ENCODE results near the gene FAM114A2. TPM values are rescaled to one million over a fixed set of nuclear protein-coding genes. Genes with fewer than 3 reads are reported as not detected.

FAM114A2 gene
- total RNA-seq, 1 donor from 2014 or later = 21.2 TPM

- FAIRE-seq (no peak), DNase-seq (ENCODE audit: low spot score in 2 of 2) (no peak)
Measured at GRCh38 chr5:153957205-153957604, 81.5 kb downstream of the FAM114A2 start.

GRCh38 chr5:153953411-153953810, 85.3 kb downstream of the FAM114A2 start:
- no peak for DNase-seq (ENCODE audit: low spot score in 2 of 2)
- FAIRE-seq = no peak

GRCh38 chr5:153952893-153953292, 85.8 kb downstream of the FAM114A2 start:
- DNase-seq (ENCODE audit: low spot score in 2 of 2) = no peak
- FAIRE-seq = no peak

- FAIRE-seq (no peak), DNase-seq (ENCODE audit: low spot score in 2 of 2) (no peak)
Measured at GRCh38 chr5:153952057-153952456, 86.7 kb downstream of the FAM114A2 start.

- no peak for FAIRE-seq
- DNase-seq (ENCODE audit: low spot score in 2 of 2) = no peak
Measured at GRCh38 chr5:153941265-153941664, 97.4 kb downstream of the FAM114A2 start.

Other genes starting within 250 kb of the FAM114A2 start
- 163 TPM for gene MFAP3, start 57 bp upstream of the FAM114A2 start, total RNA-seq
- 5.7 TPM for gene GALNT10, start 151.8 kb upstream of the FAM114A2 start, total RNA-seq